HFFc6 (cell line): ENCODE results near the gene C1orf146. TPM values are rescaled to one million over a fixed set of nuclear protein-coding genes. Genes with fewer than 3 reads are reported as not detected.

Source experiments
- DNase-seq: peaks from one replicate; pipeline ENCODE4 v3.0.0-alpha.2; 2018
- H3K27ac Mint-ChIP-seq: 2 replicates; pipeline ENCODE4 v1.8.0; 2020; ENCODE audit warnings: mild to moderate bottlenecking, mixed read lengths
- H3K27me3 Mint-ChIP-seq: 2 replicates; pipeline ENCODE4 v1.8.0; 2021; ENCODE audit warnings: mild to moderate bottlenecking, moderate library complexity, mixed read lengths; ENCODE audit not compliant: insufficient read depth
- H3K36me3 Mint-ChIP-seq: 2 replicates; pipeline ENCODE4 v1.8.0; 2021; ENCODE audit warnings: low read depth, mixed read lengths
- H3K4me1 Mint-ChIP-seq: 2 replicates; pipeline ENCODE4 v1.8.0; 2020; ENCODE audit warnings: low read depth, mixed read lengths
- H3K4me3 Mint-ChIP-seq: 2 replicates; pipeline ENCODE4 v1.8.0; 2020; ENCODE audit warnings: mild to moderate bottlenecking, moderate library complexity, mixed read lengths
- H3K9me3 Mint-ChIP-seq: 2 replicates; pipeline ENCODE4 v1.8.0; 2020; ENCODE audit warnings: mild to moderate bottlenecking, mixed read lengths
- total RNA-seq, 6 experiments: library from RNA; stranded (reverse); fragmentation: NEBNext Ultra II Directional; extraction: Animal tissue kit (Norgen Biotek cat#: 25700); gene quantifications; 2 replicates in 1 of 6; 3 replicates in 5 of 6; pipeline ENCODE4 v1.2.3, GENCODE V29; 2021
- TF ChIP-seq, protein P1 (sequence below): fragments of 200-600 bp; sonication (generic); IDR thresholded peaks from 2 replicates; pipeline ENCODE4 v1.5.0; 2021; ENCODE audit warnings: antibody characterized with exemption, mild to moderate bottlenecking

Gene C1orf146
- total RNA-seq, 6 experiments from 2014 or later, result not detected

DNA sequence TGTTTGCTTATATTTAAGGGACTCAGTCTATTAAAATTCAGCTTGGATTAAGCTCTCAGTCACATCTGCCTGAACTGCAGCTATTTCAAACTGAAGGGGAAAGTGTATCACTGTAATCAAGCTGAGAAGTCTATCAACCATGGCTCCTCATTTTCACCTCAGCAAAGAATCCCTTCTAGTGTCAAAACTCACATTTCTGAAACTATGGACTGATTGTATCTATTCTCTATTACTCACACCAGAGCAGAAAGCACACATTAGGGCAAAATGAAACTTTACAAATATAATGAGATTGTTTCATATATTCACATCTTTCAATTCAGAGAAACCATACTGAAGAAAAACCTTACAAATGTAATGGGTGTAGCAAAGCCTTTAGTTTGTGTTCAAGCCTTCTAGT, 14.6 kb upstream of the C1orf146 start:
- H3K4me1 Mint-ChIP-seq, result no peaks in the 10 kb centered on the region
- TF ChIP-seq, protein P1, sequence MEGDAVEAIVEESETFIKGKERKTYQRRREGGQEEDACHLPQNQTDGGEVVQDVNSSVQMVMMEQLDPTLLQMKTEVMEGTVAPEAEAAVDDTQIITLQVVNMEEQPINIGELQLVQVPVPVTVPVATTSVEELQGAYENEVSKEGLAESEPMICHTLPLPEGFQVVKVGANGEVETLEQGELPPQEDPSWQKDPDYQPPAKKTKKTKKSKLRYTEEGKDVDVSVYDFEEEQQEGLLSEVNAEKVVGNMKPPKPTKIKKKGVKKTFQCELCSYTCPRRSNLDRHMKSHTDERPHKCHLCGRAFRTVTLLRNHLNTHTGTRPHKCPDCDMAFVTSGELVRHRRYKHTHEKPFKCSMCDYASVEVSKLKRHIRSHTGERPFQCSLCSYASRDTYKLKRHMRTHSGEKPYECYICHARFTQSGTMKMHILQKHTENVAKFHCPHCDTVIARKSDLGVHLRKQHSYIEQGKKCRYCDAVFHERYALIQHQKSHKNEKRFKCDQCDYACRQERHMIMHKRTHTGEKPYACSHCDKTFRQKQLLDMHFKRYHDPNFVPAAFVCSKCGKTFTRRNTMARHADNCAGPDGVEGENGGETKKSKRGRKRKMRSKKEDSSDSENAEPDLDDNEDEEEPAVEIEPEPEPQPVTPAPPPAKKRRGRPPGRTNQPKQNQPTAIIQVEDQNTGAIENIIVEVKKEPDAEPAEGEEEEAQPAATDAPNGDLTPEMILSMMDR, result no peak
- no peak overlapping the region for H3K27ac Mint-ChIP-seq

DNA sequence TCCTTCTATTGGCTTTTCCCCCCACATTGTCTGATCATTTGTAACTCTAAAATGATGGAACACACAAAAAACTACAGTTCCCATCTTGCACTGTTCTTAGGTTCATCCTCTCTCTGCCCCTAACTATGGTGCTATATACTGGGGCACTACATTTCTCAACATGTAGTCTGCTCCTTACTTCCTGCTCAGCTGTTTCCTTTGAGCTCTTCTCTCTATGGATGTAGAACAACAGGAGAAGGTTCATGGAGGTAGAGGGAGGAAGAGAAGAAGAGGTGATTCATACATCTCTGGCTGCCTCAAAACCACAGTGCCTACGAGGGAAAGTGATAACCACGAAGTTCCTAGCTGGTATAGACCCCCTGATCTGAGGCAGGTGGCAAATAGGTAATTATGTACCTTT, 7.0 kb upstream of the C1orf146 start:
- Mint-ChIP-seq H3K9me3 (no peaks in the 10 kb centered on the region), H3K27me3 (peaks cover 4% of the 10 kb centered on the region), H3K4me1 (peaks cover 14% of the 10 kb centered on the region), H3K27ac (no peak overlapping the region; the same call in 1 of the 2 replicates), H3K4me3 (no peak overlapping the region), H3K36me3 (no peaks in the 10 kb centered on the region)
- DNase-seq, result no peak
- TF ChIP-seq, protein P1, result no peak

More for the DNA sequence above, 14.6 kb upstream of the C1orf146 start:
- Mint-ChIP-seq H3K9me3 (no peaks in the 10 kb centered on the region), H3K36me3 (no peaks in the 10 kb centered on the region), H3K27me3 (no peaks in the 10 kb centered on the region; the same call in 1 of the 2 replicates), H3K4me3 (no peak overlapping the region)
- no peak for DNase-seq

- Mint-ChIP-seq H3K9me3 (no peaks in the 10 kb centered on the region), H3K36me3 (no peaks in the 10 kb centered on the region), H3K4me1 (peaks cover 14% of the 10 kb centered on the region), H3K27ac (no peak overlapping the region), H3K4me3 (no peak overlapping the region), H3K27me3 (peaks cover 5% of the 10 kb centered on the region)
- DNase-seq, result peak; percentile 71
- TF ChIP-seq, protein P1, result no peak
Observed at GRCh38 chr1:92211166-92211565, 6.5 kb upstream of the C1orf146 start.

DNA sequence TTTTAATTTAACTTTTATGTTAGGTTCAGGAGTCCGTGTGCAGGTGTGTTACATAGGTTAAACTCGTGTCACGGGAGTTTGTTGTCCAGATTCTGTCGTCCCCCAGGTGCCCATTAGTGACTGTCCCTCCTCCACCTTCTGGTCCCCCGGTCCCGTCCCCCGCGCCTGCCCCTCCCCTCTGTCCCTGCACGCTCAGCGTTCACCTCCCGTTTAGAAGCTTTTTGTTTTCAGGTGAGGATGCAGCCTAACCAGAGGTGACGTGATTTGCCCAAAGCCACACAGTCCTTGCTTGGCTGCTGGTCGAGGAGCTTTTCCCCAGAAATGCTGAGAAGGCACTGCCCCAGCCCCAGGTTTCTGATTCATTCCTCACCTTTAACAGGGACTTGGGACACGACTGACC, 844 bp downstream of the C1orf146 start:
- no peaks in the 10 kb centered on the region for H3K9me3 Mint-ChIP-seq
- peaks cover 2% of the 10 kb centered on the region for H3K27me3 Mint-ChIP-seq
- no peaks in the 10 kb centered on the region for H3K4me1 Mint-ChIP-seq
- H3K36me3 Mint-ChIP-seq, result no peaks in the 10 kb centered on the region
- DNase-seq, result no peak
- no peak overlapping the region for H3K27ac Mint-ChIP-seq
- no peak overlapping the region for H3K4me3 Mint-ChIP-seq
- TF ChIP-seq, protein P1, result no peak

GRCh38 chr1:92219028-92219427, 1.3 kb downstream of the C1orf146 start:
- TF ChIP-seq, protein P1, result no peak
- DNase-seq, result no peak
- Mint-ChIP-seq H3K9me3 (no peaks in the 10 kb centered on the region), H3K27ac (no peak overlapping the region), H3K27me3 (peaks cover 2% of the 10 kb centered on the region), H3K36me3 (no peaks in the 10 kb centered on the region), H3K4me1 (no peaks in the 10 kb centered on the region), H3K4me3 (no peak overlapping the region)

- TF ChIP-seq, protein P1, result no peak
- DNase-seq, result no peak
- H3K36me3 Mint-ChIP-seq, result no peaks in the 10 kb centered on the region
- H3K4me3 Mint-ChIP-seq, result no peak overlapping the region
- no peak overlapping the region for H3K27ac Mint-ChIP-seq
- no peaks in the 10 kb centered on the region for H3K9me3 Mint-ChIP-seq
- H3K27me3 Mint-ChIP-seq, result peaks cover 1% of the 10 kb centered on the region
- H3K4me1 Mint-ChIP-seq, result no peaks in the 10 kb centered on the region
Observed at GRCh38 chr1:92228401-92228800, 10.7 kb downstream of the C1orf146 start.
